KOPT-K1 (cell line): ENCODE measurements around the gene TP53RK.

Experiments
- H3K27ac ChIP-seq: fragments of 200-600 bp; sonication (generic); 2 replicates; pipeline ENCODE4 v1.5.1; 2016; ENCODE audit warnings: antibody characterized with exemption, mild to moderate bottlenecking, low read depth, low read length; ENCODE audit not compliant: poor library complexity, severe bottlenecking
- H3K36me3 ChIP-seq: fragments of 200-600 bp; sonication (generic); 2 replicates; pipeline ENCODE4 v1.5.1; 2017; ENCODE audit warnings: antibody characterized with exemption, mild to moderate bottlenecking, low read length, moderate library complexity; ENCODE audit not compliant: insufficient read depth
- H3K9me3 ChIP-seq: fragments of 200-600 bp; sonication (generic); 2 replicates; pipeline ENCODE4 v1.5.1; 2017; ENCODE audit warnings: antibody characterized with exemption, low read length, mild to moderate bottlenecking; ENCODE audit not compliant: insufficient read depth, poor library complexity, severe bottlenecking

Gene TP53RK

DNA sequence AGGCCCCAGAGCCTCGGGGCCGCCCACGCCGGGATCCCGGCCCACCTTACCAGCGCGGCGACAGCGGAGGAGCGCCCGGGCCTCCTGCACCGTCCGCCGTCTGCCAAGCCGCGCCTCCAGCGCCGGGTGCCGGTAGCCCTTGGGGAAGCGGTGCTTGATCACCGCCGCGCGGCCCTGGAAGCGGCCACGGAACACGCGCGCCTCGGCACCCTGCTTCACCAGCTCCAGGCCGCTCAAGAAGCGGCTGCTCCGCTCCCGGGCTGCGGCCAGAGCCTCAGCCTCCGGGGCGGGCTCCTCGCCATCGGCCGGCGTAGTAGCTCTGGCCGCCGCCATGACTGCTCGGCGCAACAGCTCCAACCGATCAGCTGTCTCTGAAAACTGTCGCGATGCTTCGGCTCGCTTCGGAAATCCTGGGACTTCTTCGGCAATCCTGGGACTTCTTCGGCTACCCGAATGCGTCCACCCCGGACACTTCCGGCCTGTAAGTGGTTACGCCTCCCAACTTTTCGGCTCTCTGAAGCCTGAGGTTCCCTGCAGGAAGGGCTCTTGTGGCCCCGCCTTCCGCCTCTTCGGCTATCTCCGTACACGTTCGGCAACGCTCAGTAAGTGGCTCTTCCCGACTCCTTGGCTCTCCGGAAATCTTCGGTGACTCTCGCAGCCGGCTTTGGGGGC lies at the start of gene TP53RK:
Gene TP53RK (minus strand): TSS at position 363 of the 672 bp plus-strand sequence. CDS start 30 bp downstream, at position 333.
- Histone ChIP-seq H3K27ac (peak within 1 kb of the TSS; percentile 84), H3K9me3 (no peaks in the 10 kb centered on the region), H3K36me3 (peaks cover 35% of the 10 kb centered on the region)

DNA sequence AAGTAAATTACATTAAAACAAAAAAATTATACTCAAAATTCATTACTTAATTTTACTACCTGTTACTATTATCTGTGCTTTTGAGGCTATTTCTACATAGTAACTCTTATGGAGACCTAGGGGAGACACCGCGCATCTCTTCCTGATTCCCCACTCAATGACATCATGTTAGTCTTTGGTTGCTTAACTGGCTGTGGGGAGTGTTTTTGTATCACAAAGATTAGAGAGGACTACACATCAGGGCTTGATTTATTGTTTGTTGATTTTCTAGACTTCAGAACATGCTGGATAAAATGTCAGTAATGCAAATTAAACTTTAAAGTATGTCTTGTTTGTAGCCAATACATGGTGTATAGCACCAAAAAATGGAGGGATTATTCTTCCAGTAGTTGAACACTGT lies 46.2 kb upstream of the TP53RK start:
- no peak overlapping the region for H3K27ac ChIP-seq
- H3K36me3 ChIP-seq: no peaks in the 10 kb centered on the region
- H3K9me3 ChIP-seq: no peaks in the 10 kb centered on the region

DNA sequence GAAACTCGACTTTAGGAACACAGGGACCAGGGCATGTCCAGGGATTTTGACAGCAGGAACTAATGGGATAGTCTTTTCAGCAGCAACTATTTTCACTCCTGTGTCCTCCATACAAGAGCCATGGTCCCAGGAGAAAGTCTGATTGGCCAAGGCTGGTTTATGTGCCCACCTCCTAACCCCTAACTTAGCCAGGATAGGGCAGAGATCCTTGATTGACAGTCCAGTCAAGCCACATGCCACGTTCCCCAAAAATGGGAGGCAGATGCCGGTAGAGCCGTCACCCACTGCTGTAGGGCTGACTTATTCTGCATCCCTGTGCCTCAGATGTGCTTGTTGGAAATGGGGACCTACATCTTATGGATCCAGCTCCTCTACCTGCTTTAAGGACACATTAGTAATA lies 42.5 kb upstream of the TP53RK start:
- H3K9me3 ChIP-seq: no peaks in the 10 kb centered on the region
- no peaks in the 10 kb centered on the region for H3K36me3 ChIP-seq
- no peak overlapping the region for H3K27ac ChIP-seq

DNA sequence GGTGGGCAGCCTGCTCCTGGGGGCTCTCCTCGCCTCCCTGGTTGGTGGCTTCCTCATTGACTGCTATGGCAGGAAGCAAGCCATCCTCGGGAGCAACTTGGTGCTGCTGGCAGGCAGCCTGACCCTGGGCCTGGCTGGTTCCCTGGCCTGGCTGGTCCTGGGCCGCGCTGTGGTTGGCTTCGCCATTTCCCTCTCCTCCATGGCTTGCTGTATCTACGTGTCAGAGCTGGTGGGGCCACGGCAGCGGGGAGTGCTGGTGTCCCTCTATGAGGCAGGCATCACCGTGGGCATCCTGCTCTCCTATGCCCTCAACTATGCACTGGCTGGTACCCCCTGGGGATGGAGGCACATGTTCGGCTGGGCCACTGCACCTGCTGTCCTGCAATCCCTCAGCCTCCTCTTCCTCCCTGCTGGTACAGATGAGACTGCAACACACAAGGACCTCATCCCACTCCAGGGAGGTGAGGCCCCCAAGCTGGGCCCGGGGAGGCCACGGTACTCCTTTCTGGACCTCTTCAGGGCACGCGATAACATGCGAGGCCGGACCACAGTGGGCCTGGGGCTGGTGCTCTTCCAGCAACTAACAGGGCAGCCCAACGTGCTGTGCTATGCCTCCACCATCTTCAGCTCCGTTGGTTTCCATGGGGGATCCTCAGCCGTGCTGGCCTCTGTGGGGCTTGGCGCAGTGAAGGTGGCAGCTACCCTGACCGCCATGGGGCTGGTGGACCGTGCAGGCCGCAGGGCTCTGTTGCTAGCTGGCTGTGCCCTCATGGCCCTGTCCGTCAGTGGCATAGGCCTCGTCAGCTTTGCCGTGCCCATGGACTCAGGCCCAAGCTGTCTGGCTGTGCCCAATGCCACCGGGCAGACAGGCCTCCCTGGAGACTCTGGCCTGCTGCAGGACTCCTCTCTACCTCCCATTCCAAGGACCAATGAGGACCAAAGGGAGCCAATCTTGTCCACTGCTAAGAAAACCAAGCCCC lies 36.2 kb upstream of the TP53RK start:
- Histone ChIP-seq H3K36me3 (no peaks in the 10 kb centered on the region), H3K9me3 (peaks cover 1% of the 10 kb centered on the region)

DNA sequence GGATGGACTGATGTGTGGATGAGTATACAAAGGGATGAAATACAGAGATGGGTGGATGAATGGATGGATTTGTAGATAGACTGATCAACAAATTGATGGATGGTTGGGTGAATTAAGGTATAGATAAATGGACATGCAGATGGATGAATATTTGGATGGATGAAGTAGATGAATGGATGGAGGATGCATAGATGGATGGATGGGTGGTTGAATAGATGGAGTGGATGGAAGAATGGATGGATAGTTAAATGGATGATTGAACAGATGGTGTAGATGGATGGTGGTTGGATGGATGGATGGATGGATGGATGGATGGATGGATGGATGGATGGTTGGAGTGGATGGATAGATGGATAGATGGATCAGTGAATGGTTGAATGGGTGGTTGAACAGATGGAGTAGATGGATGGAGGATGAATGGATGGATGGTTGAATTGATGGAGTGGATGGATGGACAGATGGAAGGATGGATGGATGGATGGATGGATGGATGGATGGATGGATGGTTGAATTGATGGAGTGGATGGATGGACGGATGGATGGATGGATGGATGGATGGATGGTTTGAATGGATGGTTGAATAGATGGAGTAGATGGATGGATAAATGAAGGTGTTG lies 35.2 kb upstream of the TP53RK start:
- Histone ChIP-seq H3K9me3 (peaks cover 11% of the 10 kb centered on the region), H3K36me3 (no peaks in the 10 kb centered on the region), H3K27ac (no peak overlapping the region)

More for the DNA sequence above, 36.2 kb upstream of the TP53RK start:
- no peak overlapping the region for H3K27ac ChIP-seq

DNA sequence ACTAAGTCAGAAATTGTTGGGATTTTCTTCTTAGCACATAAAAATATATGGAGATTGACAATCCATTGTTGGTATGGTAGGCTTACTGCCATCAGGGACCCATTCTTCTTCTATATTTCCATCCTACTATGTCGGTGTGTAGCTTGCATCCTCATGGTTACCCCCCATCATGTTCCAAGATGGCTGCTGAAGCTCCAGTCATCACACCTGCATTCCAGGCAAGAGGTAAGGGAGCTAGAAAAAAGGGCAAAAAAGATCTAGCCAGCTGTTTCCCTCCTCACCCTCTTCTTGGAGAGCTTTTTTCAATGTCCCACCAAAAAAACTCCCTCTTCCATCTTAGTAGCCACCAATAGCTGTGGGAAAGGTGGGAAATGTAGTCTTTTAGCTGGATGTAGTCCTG lies 33.8 kb upstream of the TP53RK start:
- Histone ChIP-seq H3K9me3 (peaks cover 11% of the 10 kb centered on the region), H3K36me3 (no peaks in the 10 kb centered on the region), H3K27ac (no peak overlapping the region)

DNA sequence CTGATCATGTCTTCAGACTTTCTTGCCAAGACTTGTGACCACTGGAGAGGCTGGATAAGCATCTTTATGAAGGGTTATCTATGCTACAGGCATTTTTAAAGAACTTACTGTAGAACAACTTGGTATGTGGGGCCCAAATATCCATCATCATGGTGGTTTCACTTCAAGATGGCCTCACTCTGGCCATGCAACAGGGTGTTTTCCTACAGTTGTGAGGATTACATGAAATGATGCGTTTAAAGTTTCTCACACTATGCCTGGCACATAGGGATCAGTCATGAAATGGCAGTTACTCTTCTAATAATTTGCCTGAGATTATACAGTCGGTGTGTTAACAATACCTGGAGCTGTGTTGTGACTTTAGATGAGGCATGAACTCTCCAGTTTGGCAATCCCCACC lies 33.2 kb upstream of the TP53RK start:
- Histone ChIP-seq H3K9me3 (peaks cover 11% of the 10 kb centered on the region), H3K27ac (no peak overlapping the region), H3K36me3 (no peaks in the 10 kb centered on the region)

DNA sequence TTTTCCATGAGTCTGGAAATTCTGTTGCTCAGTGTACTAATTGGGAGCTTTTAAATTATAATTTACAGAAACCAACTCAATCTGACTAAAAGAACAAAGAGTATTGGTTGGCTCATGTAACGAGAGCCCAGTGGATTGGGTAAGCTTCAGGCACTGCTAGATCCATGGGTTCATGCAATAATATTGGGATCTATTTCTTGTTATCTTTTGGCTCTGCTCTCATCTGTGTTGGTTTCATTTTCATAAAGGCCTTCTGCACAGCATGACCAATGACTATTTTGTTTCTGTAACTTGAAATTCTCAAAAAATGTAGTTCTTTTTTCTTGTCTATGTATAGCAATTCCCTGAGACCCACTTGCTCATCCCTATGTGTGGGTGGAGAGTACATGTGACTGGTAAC lies 32.2 kb upstream of the TP53RK start:
- H3K9me3 ChIP-seq: peaks cover 11% of the 10 kb centered on the region
- H3K36me3 ChIP-seq: no peaks in the 10 kb centered on the region
- no peak overlapping the region for H3K27ac ChIP-seq

DNA sequence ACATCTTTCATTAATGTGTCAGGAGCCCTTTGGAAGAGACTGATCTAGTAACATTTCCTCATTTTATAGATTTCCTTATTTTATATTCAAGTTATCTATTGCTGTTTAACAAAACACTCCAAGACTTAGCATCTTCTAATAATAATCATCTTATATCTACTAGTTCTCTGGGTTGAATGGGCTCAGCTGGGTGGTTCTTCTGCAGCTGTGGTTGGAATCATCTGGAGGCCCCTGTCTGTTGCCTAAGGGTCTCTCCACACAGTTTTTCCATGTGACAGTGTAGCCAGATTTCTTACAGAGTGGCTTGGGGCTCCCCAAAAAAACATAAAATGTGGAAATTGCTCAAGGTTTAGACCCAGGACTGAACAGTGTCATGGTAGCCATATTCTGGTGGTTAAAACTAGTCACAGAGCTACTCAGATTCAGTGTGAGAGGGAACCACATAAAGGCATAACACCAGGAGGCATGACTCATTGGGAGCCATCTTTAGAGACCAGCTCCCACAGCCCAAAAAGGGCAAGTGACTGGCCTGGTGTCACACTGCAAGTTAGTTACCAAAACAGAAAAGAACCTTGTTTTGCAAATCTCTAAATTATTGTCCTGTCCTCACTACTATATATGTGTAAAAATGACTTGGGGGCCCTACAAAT lies 31.7 kb upstream of the TP53RK start:
- H3K27ac ChIP-seq: no peak overlapping the region
- no peaks in the 10 kb centered on the region for H3K36me3 ChIP-seq
- H3K9me3 ChIP-seq: peaks cover 11% of the 10 kb centered on the region

DNA sequence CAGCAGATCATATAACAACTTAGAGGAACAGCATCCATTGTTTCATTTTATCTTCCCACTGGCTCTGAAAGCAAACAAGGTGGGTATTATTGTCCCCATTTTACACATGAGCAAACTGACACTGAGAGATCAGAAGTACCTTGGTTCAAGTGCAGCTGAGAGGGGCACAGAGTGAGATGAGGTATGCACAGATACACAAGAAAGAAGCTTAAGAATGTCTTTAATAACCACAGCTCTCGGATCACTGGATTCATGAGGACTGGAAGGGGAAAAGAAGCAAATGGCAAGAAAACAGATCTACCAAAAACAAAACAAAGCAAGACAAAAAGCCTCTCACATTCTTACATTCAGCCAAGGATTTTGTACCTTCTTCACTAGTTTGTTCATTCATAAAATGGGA lies 30.8 kb upstream of the TP53RK start:
- Histone ChIP-seq H3K27ac (no peak overlapping the region), H3K9me3 (peaks cover 11% of the 10 kb centered on the region), H3K36me3 (no peaks in the 10 kb centered on the region)

DNA sequence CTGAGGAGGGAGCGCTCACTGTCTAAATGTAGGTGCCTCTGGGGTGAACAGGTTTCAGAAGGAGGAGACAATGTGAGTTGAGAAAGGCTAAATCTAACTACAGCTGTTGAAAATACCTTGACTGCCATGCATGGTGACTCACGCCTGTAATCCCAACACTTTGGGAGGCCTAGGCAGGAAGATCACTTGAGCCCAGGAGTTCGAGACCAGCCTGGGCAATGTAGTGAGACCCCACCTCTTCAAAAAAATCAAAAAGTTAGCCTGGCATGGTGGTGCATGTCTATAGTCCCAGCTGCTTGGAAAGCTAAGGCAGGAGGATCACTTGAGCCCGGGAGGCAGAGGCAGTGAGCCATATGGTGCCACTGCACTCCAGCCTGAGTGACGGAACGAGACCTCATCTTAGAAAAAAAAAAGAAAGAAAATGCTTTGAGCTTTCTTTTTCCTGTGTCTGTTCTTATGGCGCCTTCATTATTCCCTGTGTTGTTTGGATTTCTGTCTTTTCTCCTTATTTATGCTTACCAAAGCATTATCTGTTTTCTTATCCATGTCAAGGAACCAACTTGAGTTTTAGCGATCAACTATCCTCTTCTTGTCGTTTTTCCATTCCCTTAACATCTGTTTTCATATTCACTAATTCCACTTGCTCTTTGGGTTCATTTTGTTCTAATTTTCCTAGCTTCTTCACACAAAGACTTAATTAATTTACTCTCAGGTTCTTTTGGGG lies 28.7 kb upstream of the TP53RK start:
- no peak overlapping the region for H3K27ac ChIP-seq
- no peaks in the 10 kb centered on the region for H3K36me3 ChIP-seq
- H3K9me3 ChIP-seq: peaks cover 11% of the 10 kb centered on the region

DNA sequence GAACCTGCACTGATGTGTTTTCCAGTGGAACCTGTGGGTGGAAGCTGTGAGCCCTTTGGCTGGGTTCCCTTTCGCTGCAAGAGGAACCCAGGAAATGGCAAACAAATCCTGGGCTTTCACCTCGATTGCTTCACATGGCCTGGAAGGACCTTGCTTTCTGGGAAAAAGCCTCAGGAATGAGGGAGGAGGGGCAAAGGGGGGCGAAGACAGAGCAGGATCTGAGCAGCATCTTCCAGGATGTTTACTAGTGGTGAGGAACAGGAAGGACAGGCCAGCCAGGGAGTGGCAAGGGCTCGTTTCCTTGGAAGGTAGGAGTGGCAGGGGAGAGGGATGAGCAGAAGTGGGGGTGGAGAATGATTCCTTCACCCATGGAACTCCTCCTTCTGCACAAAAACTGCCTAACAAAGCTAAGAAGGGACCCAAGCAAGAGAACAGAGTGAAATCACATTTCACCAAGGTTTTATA lies 26.1 kb upstream of the TP53RK start:
- Histone ChIP-seq H3K27ac (no peak overlapping the region), H3K36me3 (no peaks in the 10 kb centered on the region), H3K9me3 (peaks cover 8% of the 10 kb centered on the region)

DNA sequence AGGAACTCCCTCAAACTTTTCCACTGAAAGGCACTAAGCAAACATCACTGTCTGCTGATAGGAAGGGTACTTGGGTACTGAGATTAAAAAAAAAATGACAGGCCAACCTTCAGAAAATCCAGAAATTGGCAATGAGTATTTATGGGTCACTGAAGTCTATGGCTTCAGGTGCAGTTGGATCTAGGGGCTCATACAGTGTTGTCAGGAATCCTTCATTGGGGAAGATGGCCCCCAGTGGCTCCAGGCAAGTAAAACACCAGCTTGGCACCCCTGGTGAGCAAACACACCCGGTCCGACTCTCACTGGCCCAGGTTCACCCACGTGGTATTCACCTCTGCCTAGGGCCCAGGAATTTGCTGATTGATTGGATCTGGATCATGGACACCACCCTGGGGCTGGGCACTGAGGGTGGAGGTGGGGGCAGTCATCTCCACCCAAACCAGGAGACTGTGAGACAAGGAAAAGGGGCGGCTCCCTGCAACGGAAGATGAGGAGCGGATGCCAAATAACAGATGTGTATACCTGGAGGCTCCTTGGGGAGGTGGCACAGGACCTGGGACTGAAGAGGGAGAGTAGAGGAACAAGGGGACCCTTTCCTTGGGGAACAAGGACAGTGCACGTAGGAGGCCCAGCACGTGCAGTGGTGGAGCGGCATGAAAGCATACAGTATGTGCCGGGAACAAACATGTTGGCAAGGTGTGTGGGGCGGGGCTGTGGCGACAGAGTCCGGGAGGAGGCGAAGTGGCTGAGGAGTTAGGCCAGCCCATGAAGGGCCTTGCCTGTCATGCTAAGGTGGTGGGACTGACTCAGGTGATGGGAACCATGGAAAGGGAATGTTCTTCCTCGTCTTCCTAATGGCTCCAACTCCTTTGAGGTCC lies 25.0 kb upstream of the TP53RK start:
- Histone ChIP-seq H3K9me3 (peaks cover 5% of the 10 kb centered on the region), H3K36me3 (no peaks in the 10 kb centered on the region), H3K27ac (no peak overlapping the region)
